ENCODE measurements around the gene TMEM80. TPM values are rescaled to one million over a fixed set of nuclear protein-coding genes. Genes with fewer than 3 reads are reported as not detected.
A peak's percentile ranks its signal among the peaks of the same experiment; 100 is the strongest.
"Not testable (repeated sequence)": the region's sequence is repeated elsewhere in the genome, so short reads cannot be mapped to it uniquely, and the experiment has no call there.

TMEM80 gene
- total RNA-seq (ENCODE audit: low replicate concordance): 3.6 and 9.4 TPM in 2 replicates

DNA sequence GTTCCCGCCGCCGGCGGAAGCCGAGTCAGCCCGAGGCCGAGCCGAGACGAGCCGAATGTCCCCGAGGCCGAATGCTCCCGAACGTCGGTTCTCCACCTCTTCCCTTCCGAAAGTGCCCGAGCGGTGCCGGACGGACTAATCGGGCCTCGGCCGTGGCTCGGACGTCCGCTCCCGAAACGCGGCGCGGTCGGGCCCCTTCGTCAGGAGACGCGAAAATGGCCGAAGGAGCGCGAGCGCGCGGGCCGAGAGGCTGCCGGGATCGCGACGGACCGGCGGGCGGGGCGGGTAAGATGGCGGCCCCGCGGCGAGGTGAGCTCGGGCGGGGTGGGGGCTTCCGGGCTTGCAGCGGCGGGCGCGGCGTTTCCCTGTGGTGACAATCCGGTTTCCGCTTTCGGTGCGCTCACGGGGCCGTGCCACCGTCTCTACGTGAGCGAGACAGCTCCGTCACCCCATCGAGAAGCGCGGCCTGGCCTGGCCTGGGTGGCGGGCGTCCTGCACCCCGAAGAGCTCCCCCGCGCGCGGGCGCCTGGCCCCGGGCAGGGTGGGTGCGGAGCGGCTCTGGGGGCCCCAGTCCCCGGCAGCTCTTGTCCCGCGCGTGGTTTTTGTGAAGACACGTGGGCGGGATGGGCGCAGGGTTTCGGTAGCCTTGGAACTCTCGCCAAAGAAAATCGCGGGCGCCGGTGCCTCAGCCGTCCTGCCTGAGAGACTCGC, at the start of gene TMEM80:
TMEM80 (plus strand) TSS at position 279 of the 711 bp plus-strand sequence; CDS start at position 291, 12 bp downstream.
- peak within 1 kb of the TSS; percentile 80 for H3K4me3 ChIP-seq (ENCODE audit: low read depth, low read length)
- TF ChIP-seq CTCF (IDR thresholded peaks at IDR 0.05; ENCODE audit: insufficient read depth, low read length): no peak
- peak; percentile 97 for DNase-seq (ENCODE audit: low read depth)

- TF ChIP-seq CTCF (IDR thresholded peaks at IDR 0.05; ENCODE audit: insufficient read depth, low read length): no peak
- no peak overlapping the region for H3K4me3 ChIP-seq (ENCODE audit: low read depth, low read length)
- no peak for DNase-seq (ENCODE audit: low read depth)
These were observed 49.4 kb upstream of the TMEM80 start for GRCh38 chr11:646214-646613.

DNA sequence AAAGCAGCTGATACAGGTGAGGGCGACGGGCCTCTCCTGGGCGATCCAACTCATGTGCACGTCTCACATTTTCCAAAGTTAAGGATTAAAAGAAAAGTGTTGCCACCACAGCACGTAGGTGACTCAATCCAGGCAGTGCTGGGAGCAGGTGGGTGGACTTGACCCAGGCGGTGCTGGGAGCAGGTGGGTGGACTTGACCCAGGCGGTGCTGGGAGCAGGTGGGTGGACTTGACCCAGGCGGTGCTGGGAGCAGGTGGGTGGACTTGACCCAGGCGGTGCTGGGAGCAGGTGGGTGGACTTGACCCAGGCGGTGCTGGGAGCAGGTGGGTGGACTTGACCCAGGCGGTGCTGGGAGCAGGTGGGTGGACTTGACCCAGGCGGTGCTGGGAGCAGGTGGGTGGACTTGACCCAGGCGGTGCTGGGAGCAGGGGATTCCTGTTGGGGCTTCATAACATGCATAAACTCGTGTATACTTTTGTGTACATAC, 47.9 kb upstream of the TMEM80 start:
- DNase-seq (ENCODE audit: low read depth); H3K4me3 ChIP-seq (ENCODE audit: low read depth, low read length): not testable (repeated sequence)

DNA sequence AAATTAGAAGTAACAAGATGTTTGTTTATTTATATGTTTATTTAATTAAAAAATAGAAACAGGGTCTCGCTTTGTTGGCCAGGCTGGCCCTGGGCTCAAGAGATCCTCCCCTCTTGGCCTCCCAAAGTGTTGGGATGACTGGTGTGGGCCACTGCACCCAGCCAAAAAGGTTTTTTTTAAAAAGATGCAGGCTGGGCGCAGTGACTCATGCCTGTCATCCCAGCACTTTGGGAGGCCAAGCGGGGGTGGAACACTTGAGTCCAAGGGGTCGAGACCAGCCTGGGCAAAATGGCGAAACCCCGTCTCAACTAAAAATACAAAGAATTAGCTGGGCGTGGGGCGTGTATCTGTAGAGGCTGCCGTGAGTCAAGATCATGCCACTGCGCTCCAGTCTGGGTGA, 45.1 kb upstream of the TMEM80 start:
- no peak for TF ChIP-seq CTCF (IDR thresholded peaks at IDR 0.05; ENCODE audit: insufficient read depth, low read length)
- H3K4me3 ChIP-seq (ENCODE audit: low read depth, low read length): no peak overlapping the region
- peak; percentile 20 for DNase-seq (ENCODE audit: low read depth)

DNA sequence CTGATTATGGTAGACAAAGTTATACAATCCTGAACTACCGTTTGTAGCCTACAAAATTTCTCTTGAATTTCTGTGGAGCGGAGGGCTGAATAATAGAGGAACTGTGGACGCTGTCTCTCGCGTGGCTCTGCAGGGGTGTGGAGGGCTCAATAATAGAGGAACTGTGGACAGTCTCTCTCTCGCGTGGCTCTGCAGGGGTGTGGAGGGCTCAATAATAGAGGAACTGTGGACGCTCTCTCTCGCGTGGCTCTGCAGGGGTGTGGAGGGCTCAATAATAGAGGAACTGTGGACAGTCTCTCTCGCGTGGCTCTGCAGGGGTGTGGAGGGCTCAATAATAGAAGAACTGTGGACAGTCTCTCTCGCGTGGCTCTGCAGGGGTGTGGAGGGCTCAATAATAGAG, 42.5 kb upstream of the TMEM80 start:
- not testable (repeated sequence) for DNase-seq (ENCODE audit: low read depth); H3K4me3 ChIP-seq (ENCODE audit: low read depth, low read length)

DNA sequence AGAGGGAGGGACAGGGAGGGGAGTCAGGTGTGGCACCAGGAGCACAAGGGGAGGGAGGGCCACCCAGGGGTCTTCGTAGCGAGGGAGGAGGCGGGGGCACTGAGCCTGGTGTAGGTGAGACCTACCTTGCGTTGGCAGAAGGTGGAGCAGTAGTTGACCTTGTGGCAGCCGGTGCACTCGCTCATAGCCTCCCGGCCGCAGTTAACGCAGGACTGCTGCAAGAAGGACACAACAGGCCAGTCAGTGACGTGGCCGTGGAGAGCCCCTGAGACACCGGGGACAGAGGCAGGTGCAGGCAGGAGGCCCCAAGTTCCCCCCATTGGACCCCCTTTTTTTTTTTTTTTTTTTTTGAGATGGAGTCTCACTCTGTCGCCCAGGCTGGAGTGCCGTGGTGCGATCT, 41.8 kb upstream of the TMEM80 start:
- no peak for TF ChIP-seq CTCF (IDR thresholded peaks at IDR 0.05; ENCODE audit: insufficient read depth, low read length)
- no peak for DNase-seq (ENCODE audit: low read depth)
- H3K4me3 ChIP-seq (ENCODE audit: low read depth, low read length): no peak overlapping the region

DNA sequence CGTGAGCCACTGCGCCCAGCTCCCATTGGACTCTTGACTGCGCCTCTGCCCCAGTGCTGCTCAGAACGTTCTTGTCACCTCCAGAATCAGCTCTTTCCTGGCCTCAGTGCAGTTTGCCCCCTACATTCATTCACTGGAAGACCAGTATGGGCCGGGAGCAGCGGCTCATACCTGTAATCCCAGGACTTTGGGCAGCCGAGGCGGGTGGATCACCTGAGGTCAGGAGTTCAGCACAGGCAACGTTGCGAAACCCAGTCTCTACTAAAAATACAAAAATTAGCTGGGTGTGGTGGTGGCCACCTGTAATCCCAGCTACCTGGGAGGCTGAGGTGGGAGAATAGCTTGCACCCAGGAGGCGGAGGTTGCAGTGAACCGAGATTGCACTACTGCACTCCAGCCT, 41.2 kb upstream of the TMEM80 start:
- not testable (repeated sequence) for DNase-seq (ENCODE audit: low read depth); H3K4me3 ChIP-seq (ENCODE audit: low read depth, low read length)

DNA sequence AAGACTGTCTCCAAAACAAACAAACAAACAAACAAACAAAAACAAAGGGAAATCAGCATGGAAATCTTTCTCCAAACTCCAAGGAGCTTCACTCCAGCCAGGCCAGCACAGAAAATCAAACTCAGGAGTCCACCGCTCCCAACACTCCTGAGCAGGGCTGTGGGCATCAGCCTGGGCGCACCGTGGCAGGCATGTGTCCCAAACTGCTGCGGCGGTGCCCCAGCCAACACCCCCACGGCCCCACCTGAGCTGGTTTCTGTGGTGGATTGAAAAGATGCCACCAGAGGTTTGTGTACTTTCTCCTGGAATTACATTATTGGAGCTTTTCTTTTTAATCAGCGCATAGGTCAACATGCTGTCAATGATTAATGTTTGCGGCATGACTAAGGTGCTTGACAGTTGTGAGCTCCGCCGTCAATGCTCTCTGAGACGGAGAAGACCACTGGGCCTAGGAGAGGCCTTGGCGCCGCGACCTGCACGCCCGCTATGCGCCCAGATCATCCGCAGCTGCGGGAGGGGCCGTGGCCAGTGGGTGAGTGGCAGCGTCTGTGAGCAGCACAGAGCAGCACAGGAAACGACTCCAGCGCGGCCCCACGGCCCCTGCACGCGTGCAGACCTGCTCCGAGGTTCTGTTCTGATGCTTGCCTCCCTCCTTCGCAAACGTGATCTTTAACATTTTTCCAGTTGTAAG, 40.4 kb upstream of the TMEM80 start:
- no peak overlapping the region for H3K4me3 ChIP-seq (ENCODE audit: low read depth, low read length)
- no peak for TF ChIP-seq CTCF (IDR thresholded peaks at IDR 0.05; ENCODE audit: insufficient read depth, low read length)
- no peak for DNase-seq (ENCODE audit: low read depth)
